HG03280 (cell line): ENCODE measurements around the gene DGAT2.

Experiments
- ATAC-seq: cut with Tn5 transposase; IDR thresholded peaks from one replicate; pipeline ENCODE4 v1.9.1; 2021; ENCODE audit warnings: mild to moderate bottlenecking, moderate library complexity; ENCODE audit not compliant: unreplicated experiment

DGAT2 gene

GRCh38 chr11:75777461-75778110 lies 9.0 kb downstream of the DGAT2 start:
- no peak for ATAC-seq

GRCh38 chr11:75778962-75779361 lies 10.4 kb downstream of the DGAT2 start:
- ATAC-seq = no peak

GRCh38 chr11:75779960-75780359 lies 11.4 kb downstream of the DGAT2 start:
- ATAC-seq = no peak

- no peak for ATAC-seq
Observed at GRCh38 chr11:75780888-75781287, 12.3 kb downstream of the DGAT2 start.

- ATAC-seq = no peak
Observed at GRCh38 chr11:75781296-75781695, 12.7 kb downstream of the DGAT2 start.

GRCh38 chr11:75781831-75782230 lies 13.3 kb downstream of the DGAT2 start:
- ATAC-seq = no peak

- no peak for ATAC-seq
Observed at GRCh38 chr11:75782540-75783263, 14.1 kb downstream of the DGAT2 start.

- ATAC-seq = no peak
Observed at GRCh38 chr11:75783416-75784084, 15.0 kb downstream of the DGAT2 start.

GRCh38 chr11:75784085-75784478 lies 15.5 kb downstream of the DGAT2 start:
- ATAC-seq = no peak

- no peak for ATAC-seq
Observed at GRCh38 chr11:75784506-75784905, 15.9 kb downstream of the DGAT2 start.

GRCh38 chr11:75785187-75785586 lies 16.6 kb downstream of the DGAT2 start:
- ATAC-seq = no peak

- ATAC-seq = no peak
Observed at GRCh38 chr11:75786101-75786736, 17.6 kb downstream of the DGAT2 start.

GRCh38 chr11:75789521-75789920 lies 20.9 kb downstream of the DGAT2 start:
- no peak for ATAC-seq

GRCh38 chr11:75790986-75791385 lies 22.4 kb downstream of the DGAT2 start:
- no peak for ATAC-seq

- no peak for ATAC-seq
Observed at GRCh38 chr11:75792127-75792731, 23.7 kb downstream of the DGAT2 start.

GRCh38 chr11:75792997-75793800 lies 24.6 kb downstream of the DGAT2 start:
- no peak for ATAC-seq

GRCh38 chr11:75793966-75794365 lies 25.4 kb downstream of the DGAT2 start:
- no peak for ATAC-seq

GRCh38 chr11:75795276-75796090 lies 26.9 kb downstream of the DGAT2 start:
- no peak for ATAC-seq

- ATAC-seq = no peak
Observed at GRCh38 chr11:75796091-75796435, 27.5 kb downstream of the DGAT2 start.

- ATAC-seq = no peak
Observed at GRCh38 chr11:75797116-75797515, 28.5 kb downstream of the DGAT2 start.
